GM12872 (cell line): ENCODE results near the gene LARP4B.

Experiments
- CTCF ChIP-seq: IDR thresholded peaks from 3 replicates; pipeline ENCODE4 v1.5.1; 2011; ENCODE audit warnings: low read depth, mild to moderate bottlenecking, low read length, moderate library complexity; ENCODE audit not compliant: insufficient read depth

LARP4B gene

GRCh38 chr10:839550-840205 is 91.8 kb downstream of the LARP4B start:
- no peak for TF ChIP-seq CTCF

GRCh38 chr10:836782-837181 is 94.7 kb downstream of the LARP4B start:
- TF ChIP-seq CTCF = no peak

GRCh38 chr10:834493-834892 is 97.0 kb downstream of the LARP4B start:
- TF ChIP-seq CTCF = no peak

- TF ChIP-seq CTCF = no peak
Observed at GRCh38 chr10:829241-829640, 102.3 kb downstream of the LARP4B start.

GRCh38 chr10:828191-828590 is 103.3 kb downstream of the LARP4B start:
- TF ChIP-seq CTCF = no peak

- no peak for TF ChIP-seq CTCF
Observed at GRCh38 chr10:824946-825345, 106.6 kb downstream of the LARP4B start.

GRCh38 chr10:824497-824896 is 107.0 kb downstream of the LARP4B start:
- TF ChIP-seq CTCF = no peak
